GM12872 (cell line): ENCODE measurements around the gene SPON2.

Experiments
- CTCF ChIP-seq: IDR thresholded peaks from 3 replicates; pipeline ENCODE4 v1.5.1; 2011; ENCODE audit warnings: low read depth, mild to moderate bottlenecking, low read length, moderate library complexity; ENCODE audit not compliant: insufficient read depth

SPON2 gene

GRCh38 chr4:1178300-1179088 is 6.1 kb upstream of the SPON2 start:
- no peak for TF ChIP-seq CTCF

GRCh38 chr4:1177274-1178141 is 5.1 kb upstream of the SPON2 start:
- no peak for TF ChIP-seq CTCF

GRCh38 chr4:1176398-1177273 is 4.3 kb upstream of the SPON2 start:
- TF ChIP-seq CTCF: no peak

GRCh38 chr4:1175635-1176229 is 3.3 kb upstream of the SPON2 start:
- TF ChIP-seq CTCF: no peak

GRCh38 chr4:1174941-1175634 is 2.7 kb upstream of the SPON2 start:
- TF ChIP-seq CTCF: no peak

- TF ChIP-seq CTCF: no peak
Observed at GRCh38 chr4:1172971-1173757, 781 bp upstream of the SPON2 start.
